Thoracic aorta (tissue), 2 donors: ENCODE results near the gene SPPL3. TPM values are rescaled to one million over a fixed set of nuclear protein-coding genes. Genes with fewer than 3 reads are reported as not detected.

Source experiments
- ATAC-seq: fragments of 150-250 bp; one replicate; pipeline ENCODE4 v1.8.0; 2017; ENCODE audit warnings: low read depth; ENCODE audit not compliant: insufficient number of reproducible peaks, low FRiP score
- DNase-seq: peaks from one replicate; pipeline ENCODE4 v3.0.0-alpha.2; 2020; ENCODE audit warnings: low spot score
- H3K27ac ChIP-seq, 2 donors: fragments of 200-600 bp; sonication (generic); 1 replicate in 1 of 2; 2 replicates in 1 of 2; pipeline ENCODE4 v1.5.1; 2016; ENCODE audit warnings: mild to moderate bottlenecking in 2 of 2, moderate library complexity in 2 of 2
- H3K27me3 ChIP-seq: fragments of 200-600 bp; sonication (generic); replicated peaks from 2 replicates; pipeline ENCODE4 v1.6.0; 2016; ENCODE audit warnings: mild to moderate bottlenecking; ENCODE audit not compliant: insufficient read depth
- H3K36me3 ChIP-seq: fragments of 200-600 bp; sonication (generic); one replicate; pipeline ENCODE4 v1.5.1; 2016
- H3K4me1 ChIP-seq, 2 donors: fragments of 200-600 bp; sonication (generic); 1 replicate in 1 of 2; 2 replicates in 1 of 2; pipeline versions ENCODE4 v1.5.1 to v1.6.0; 2016; ENCODE audit warnings: low read depth in 2 of 2, mild to moderate bottlenecking in 1 of 2; ENCODE audit not compliant: control insufficient read depth in 1 of 2
- H3K4me3 ChIP-seq: fragments of 200-600 bp; sonication (generic); 2 replicates; pipeline ENCODE4 v1.5.1; 2016; ENCODE audit warnings: mild to moderate bottlenecking
- H3K9me3 ChIP-seq: fragments of 200-600 bp; sonication (generic); 2 replicates; pipeline ENCODE4 v1.5.1; 2016
- CTCF ChIP-seq: fragments of 200-600 bp; sonication (generic); IDR thresholded peaks from one replicate; pipeline ENCODE4 v1.5.1; 2019; ENCODE audit warnings: antibody characterized with exemption
- total RNA-seq, 2 donors: library from RNA; depleted of rRNA; stranded (reverse); fragments of >200 nt; gene quantifications; one replicate each; pipeline versions ENCODE4 v1.1.0 to v1.2.3, GENCODE V29; 2016

The SPPL3 gene
- total RNA-seq, 2 donors from 2014 or later = 23.7 to 24.8 TPM

DNA sequence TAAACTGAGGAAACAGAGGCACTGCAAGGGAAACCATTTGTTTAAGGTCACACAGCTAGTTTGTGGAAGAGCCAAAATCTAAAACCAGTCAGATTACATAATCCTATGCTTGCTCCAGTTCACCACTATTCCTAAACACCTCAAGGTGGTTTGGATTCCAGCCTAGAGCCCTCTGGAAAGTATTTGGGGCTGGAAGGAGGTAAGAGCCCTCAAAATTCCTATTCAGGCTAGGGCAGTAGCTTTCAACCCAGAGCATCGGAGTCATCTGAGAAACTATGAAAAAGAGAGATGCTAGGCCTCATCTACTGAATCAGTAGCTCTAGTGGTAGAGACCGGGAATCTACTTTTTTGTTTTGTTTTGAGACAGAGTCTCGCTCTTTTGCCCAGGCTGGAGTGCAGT lies 16.0 kb upstream of the SPPL3 start:
- DNase-seq (no peak), ATAC-seq (no peak)
- H3K4me3 ChIP-seq = no peak overlapping the region
- H3K36me3 ChIP-seq = no peaks in the 10 kb centered on the region
- no peaks in the 10 kb centered on the region for H3K4me1 ChIP-seq
- H3K27ac ChIP-seq = no peak overlapping the region
- peaks cover 14% of the 10 kb centered on the region for H3K9me3 ChIP-seq
- no peak for TF ChIP-seq CTCF
- no peaks in the 10 kb centered on the region for H3K27me3 ChIP-seq

GRCh38 chr12:120917748-120918147 lies 13.6 kb upstream of the SPPL3 start:
- no peak for TF ChIP-seq CTCF
- Histone ChIP-seq H3K36me3 (no peaks in the 10 kb centered on the region), H3K9me3 (peaks cover 14% of the 10 kb centered on the region), H3K4me3 (no peak overlapping the region), H3K4me1 (no peaks in the 10 kb centered on the region), H3K27me3 (no peaks in the 10 kb centered on the region), H3K27ac (no peak overlapping the region)
- no peak for DNase-seq
- no peak for ATAC-seq

DNA sequence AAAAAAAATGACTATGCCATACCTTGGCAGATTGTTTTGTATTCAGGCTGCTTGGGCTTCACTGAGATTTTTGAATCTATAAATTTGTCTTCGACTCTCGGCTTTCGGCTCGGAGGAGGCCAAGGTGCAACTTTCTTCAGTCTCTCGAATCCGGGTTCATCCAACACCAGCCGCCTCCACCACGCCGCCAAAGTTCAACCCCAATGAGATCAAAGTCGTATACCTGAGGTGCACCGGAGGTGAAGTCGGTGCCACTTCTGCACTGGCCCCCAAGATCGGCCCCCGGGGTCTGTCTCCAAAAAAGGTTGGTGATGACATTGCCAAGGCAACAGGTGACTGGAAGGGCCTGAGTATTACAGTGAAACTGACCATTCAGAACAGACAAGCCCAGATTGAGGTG lies 12.4 kb upstream of the SPPL3 start:
- Histone ChIP-seq H3K4me1 (no peaks in the 10 kb centered on the region), H3K27ac (no peak overlapping the region), H3K36me3 (no peaks in the 10 kb centered on the region), H3K27me3 (no peaks in the 10 kb centered on the region), H3K9me3 (peaks cover 14% of the 10 kb centered on the region), H3K4me3 (no peak overlapping the region)
- ATAC-seq = no peak
- no peak for DNase-seq
- TF ChIP-seq CTCF = no peak

GRCh38 chr12:120914794-120915193 lies 10.6 kb upstream of the SPPL3 start:
- ATAC-seq = no peak
- DNase-seq = no peak
- Histone ChIP-seq H3K27ac (no peak overlapping the region), H3K9me3 (peaks cover 14% of the 10 kb centered on the region), H3K4me1 (no peaks in the 10 kb centered on the region), H3K27me3 (no peaks in the 10 kb centered on the region), H3K4me3 (no peak overlapping the region), H3K36me3 (no peaks in the 10 kb centered on the region)
- no peak for TF ChIP-seq CTCF

- DNase-seq (no peak), ATAC-seq (no peak)
- H3K27me3 ChIP-seq = no peaks in the 10 kb centered on the region
Observed at GRCh38 chr12:120909633-120910298, 5.6 kb upstream of the SPPL3 start.

More at GRCh38 chr12:120909633-120910298, 5.6 kb upstream of the SPPL3 start:
- no peak for TF ChIP-seq CTCF
- Histone ChIP-seq H3K27ac (no peak overlapping the region), H3K36me3 (no peaks in the 10 kb centered on the region), H3K4me1 (peaks cover 10 to 20% of the 10 kb centered on the region in 2 donors), H3K4me3 (no peak overlapping the region), H3K9me3 (no peaks in the 10 kb centered on the region)
